Frontal cortex (tissue), 4 donors: Measurements from ENCODE around the gene NNMT. TPM values are rescaled to one million over a fixed set of nuclear protein-coding genes. Genes with fewer than 3 reads are reported as not detected.

Experiments used
- DNase-seq, 2 donors: peaks; one replicate each; pipeline ENCODE4 v3.0.0; 2012; ENCODE audit warnings: low spot score in 2 of 2
- FAIRE-seq: peaks from 2 replicates; lab custom pipeline; 2012; peaks lifted over from hg19 to GRCh38; lab: Jason Lieb, UNC
- total RNA-seq: library from RNA; depleted of rRNA; stranded (reverse); fragments of >200 nt; gene quantifications from one replicate; pipeline ENCODE4 v1.2.3, GENCODE V29; 2014
- donor health status: control.
- donor health status: control.
- donor health status: control.

NNMT gene
- total RNA-seq, result 0.41 TPM

GRCh38 chr11:114295676-114296604, at the start of gene NNMT:
TSS of gene NNMT (plus strand) at chr11:114296399. CDS start at chr11:114296557, 158 bp downstream.
- FAIRE-seq (no peak), DNase-seq (no peak)

DNA sequence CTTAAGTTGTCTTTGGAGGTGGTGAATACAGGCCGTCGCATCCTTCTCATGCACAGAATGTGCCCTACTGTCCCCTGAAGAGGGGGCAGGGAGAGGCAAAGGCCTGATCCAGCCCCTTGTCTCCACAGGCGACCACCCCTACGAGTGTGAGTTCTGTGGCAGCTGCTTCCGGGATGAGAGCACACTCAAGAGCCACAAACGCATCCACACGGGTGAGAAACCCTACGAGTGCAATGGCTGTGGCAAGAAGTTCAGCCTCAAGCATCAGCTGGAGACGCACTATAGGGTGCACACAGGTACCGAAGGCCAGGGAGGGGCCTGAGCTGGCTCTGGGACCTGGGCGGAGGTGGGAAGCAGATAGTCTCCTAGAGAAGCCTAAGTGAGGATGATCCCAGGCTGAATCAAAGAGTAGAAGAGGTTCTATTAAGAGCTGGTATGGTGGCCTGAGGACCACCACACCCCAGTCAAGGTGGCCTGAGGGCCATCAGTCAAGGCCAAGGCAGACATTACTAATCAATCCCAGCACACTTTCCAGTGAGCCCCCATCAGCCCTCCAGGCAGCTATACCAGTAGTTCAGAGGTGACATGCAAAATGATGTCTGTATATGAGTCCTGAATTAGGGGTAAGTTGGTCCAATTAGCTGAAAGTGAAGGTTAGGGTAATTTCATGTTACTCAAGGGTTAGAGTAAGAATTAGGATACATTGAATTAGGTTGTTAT, 49.0 kb upstream of the NNMT start:
- FAIRE-seq (no peak), DNase-seq (no peak)

DNA sequence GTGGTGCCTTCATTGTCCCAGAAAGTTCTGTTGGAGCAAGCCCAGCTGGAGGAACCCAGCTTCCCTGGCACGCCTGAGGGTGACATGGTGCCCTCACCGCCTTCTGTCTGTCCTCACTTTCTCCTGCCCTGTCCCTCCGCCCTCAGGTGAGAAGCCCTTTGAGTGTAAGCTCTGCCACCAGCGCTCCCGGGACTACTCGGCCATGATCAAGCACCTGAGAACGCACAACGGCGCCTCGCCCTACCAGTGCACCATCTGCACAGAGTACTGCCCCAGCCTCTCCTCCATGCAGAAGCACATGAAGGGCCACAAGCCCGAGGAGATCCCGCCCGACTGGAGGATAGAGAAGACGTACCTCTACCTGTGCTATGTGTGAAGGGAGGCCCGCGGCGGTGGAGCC, 46.0 kb upstream of the NNMT start:
- FAIRE-seq, result no peak
- no peak for DNase-seq

- DNase-seq (no peak), FAIRE-seq (no peak)
These were observed 45.0 kb upstream of the NNMT start for GRCh38 chr11:114250993-114251814.

GRCh38 chr11:114251815-114252337, 44.3 kb upstream of the NNMT start:
- FAIRE-seq (no peak), DNase-seq (no peak)

- FAIRE-seq, result no peak
These were observed 43.4 kb upstream of the NNMT start for GRCh38 chr11:114252767-114253166.

DNA sequence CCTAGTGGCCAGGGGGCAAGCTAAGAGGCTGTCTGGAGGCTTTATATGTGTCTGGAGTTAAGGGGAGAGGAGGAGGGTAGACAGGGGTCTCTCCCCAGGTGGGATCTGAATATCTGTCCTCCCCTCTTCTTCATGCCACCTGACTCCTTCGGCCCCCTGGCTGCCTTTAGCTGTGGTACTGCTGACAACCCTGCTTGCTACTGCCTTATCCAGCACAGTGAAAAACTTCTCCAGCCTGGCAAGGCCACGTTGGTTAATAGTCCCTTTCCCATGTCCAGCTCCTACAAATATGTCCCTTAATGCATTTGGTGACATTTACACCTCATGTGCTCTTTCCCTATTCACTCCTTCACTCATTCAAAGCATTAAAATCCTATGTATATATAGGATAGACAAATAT, 42.4 kb upstream of the NNMT start:
- DNase-seq, result no peak
- FAIRE-seq, result no peak

More at GRCh38 chr11:114252767-114253166, 43.4 kb upstream of the NNMT start:
- no peak for DNase-seq

- DNase-seq (no peak), FAIRE-seq (no peak)
These were observed 41.5 kb upstream of the NNMT start for GRCh38 chr11:114254571-114255146.

- no peak for FAIRE-seq
- DNase-seq, result no peak
These were observed 40.9 kb upstream of the NNMT start for GRCh38 chr11:114255289-114255688.

GRCh38 chr11:114256176-114256966, 39.8 kb upstream of the NNMT start:
- no peak for FAIRE-seq
- no peak for DNase-seq

- DNase-seq (no peak), FAIRE-seq (no peak)
These were observed 39.3 kb upstream of the NNMT start for GRCh38 chr11:114256967-114257286.

DNA sequence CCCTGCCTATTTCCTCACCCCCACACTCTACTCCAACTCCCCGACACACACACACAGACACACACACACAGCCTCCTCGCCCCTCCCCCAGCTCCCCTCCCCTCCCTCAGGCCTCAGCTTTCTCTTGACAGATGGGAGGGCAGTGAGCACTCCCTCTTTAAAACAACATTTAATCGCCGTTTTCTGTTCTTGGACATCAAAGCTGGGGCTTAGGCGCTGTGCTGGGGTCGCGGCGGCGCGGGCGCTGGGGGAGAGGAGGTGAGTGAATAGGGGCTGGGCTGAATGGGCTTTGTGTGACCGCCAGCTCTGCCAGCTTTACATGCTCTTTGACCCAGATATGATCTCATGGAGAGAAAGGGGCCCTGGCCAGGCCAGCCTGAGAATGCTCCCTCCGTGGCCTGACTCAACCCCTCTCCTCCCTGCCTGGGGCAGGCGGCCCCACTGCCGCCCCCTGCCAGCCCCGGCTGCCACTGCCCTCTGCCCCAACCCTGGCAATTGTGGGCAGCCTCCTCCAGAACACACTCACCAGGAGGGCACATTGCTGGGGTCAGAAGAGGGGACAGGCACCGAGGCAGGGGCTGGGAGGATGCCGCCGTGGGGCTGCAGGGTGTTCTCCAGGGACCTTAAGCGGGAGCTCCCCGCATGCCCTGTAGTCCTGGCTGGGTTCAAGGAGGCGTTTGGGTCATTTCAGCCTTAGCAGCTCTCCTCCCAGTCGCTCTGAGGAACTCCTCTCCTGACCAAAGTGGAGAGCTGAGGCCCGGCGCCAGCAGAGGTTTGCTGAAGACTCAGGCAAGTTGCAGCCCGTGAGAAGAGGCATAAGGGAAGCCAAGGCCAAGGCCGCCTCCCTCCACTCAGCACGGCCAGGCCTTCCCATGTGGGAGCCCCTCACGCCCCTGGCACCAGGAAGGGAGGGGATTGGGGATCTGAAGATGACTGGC, 38.3 kb upstream of the NNMT start:
- no peak for FAIRE-seq
- peak in 1 of 2 donors; percentile 69 for DNase-seq

- no peak for FAIRE-seq
- no peak for DNase-seq
These were observed 37.5 kb upstream of the NNMT start for GRCh38 chr11:114258696-114259095.

DNA sequence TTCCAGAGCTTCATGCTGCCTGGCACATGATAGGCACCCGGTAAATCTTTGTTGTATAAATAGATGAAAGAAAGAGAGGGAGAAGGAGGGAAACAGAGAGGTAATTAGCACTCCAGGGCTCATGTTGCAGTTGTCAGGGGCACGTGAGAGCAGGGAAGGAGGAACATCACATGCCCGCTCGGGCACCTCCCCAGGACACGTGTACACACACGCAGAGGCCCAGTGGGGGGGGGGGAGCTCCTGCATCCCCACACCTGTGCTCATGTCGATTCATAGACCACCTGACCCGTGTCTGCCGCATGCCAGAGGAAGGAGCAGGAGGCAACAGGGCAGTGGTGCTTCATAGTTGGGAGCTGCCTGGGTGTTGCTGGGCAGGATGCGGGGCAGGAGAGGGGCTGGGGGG, 37.1 kb upstream of the NNMT start:
- FAIRE-seq (no peak), DNase-seq (no peak)

GRCh38 chr11:114259551-114259983, 36.6 kb upstream of the NNMT start:
- FAIRE-seq (no peak), DNase-seq (no peak)

DNA sequence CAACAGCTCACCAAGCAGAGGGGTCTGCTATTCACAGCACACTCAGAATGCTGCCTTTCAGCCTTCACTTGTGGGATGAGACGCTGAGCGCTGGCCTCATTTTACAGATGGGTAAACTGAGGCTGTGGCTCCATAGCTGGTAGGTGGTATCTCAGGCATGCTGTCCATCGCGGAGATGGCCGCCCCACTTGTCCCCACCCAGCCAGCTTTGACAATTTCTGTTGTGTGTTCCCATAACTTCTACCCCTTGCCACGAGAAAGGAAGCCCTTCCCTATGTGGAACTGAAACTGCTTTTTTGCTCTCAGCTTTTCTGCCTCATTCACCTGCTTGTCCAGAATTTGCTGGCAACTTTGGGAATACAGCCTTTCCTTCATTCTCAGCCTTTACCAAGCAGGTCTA, 36.1 kb upstream of the NNMT start:
- FAIRE-seq (no peak), DNase-seq (no peak)

GRCh38 chr11:114260483-114260882, 35.7 kb upstream of the NNMT start:
- DNase-seq (no peak), FAIRE-seq (no peak)

DNA sequence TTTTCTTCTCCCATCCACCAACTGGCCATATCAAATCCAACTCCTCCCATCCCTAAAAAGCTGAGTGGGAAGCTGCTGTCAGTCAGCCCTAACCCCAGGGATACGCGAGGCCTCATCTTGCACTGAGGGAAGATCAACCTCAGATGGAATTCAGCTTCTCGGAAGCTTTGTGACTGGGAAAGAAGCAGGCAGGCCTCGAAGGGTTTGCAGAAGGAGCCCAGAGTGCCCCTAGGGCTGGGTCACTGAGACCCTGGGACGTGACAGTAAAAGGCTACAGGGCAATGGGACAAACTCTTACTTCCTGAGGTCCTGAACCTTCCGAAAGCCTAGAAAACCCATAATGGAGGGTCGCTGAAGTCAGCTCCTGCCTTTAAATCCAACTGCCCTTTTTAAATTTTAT, 34.4 kb upstream of the NNMT start:
- FAIRE-seq, result no peak

More for the DNA sequence above, 34.4 kb upstream of the NNMT start:
- DNase-seq, result no peak
